Liver (tissue), 9 donors: ENCODE data around the gene IKBIP. TPM values are rescaled to one million over a fixed set of nuclear protein-coding genes. Genes with fewer than 3 reads are reported as not detected.

Experiments used
- DNase-seq: peaks from one replicate; pipeline ENCODE4 v3.0.0-alpha.2; 2017; ENCODE audit warnings: low spot score
- H3K27ac ChIP-seq, 2 donors: one replicate each; pipeline ENCODE4 v1.7.0; 2013; ENCODE audit warnings: inconsistent platforms in 2 of 2, low read length in 2 of 2, control low read depth in 1 of 2, low read depth in 1 of 2, mild to moderate bottlenecking in 1 of 2
- H3K27me3 ChIP-seq, 4 donors: one replicate each; pipeline versions ENCODE4 v1.6.1 to v1.7.0; 2013; ENCODE audit warnings: low read length in 3 of 4, inconsistent platforms in 1 of 4, mild to moderate bottlenecking in 1 of 4, moderate library complexity in 1 of 4; ENCODE audit not compliant: control insufficient read depth in 4 of 4, insufficient read depth in 4 of 4
- H3K36me3 ChIP-seq, 4 donors: one replicate each; pipeline versions ENCODE4 v1.6.1 to v1.7.0; 2013; ENCODE audit warnings: low read length in 3 of 4, mild to moderate bottlenecking in 3 of 4, low read depth in 1 of 4, moderate library complexity in 1 of 4; ENCODE audit not compliant: control insufficient read depth in 4 of 4, insufficient read depth in 3 of 4
- H3K4me1 ChIP-seq, 4 donors: one replicate each; pipeline versions ENCODE4 v1.6.1 to v1.7.0; 2013; ENCODE audit warnings: low read length in 3 of 4, mild to moderate bottlenecking in 3 of 4, moderate library complexity in 1 of 4; ENCODE audit not compliant: control insufficient read depth in 4 of 4, insufficient read depth in 4 of 4
- H3K4me3 ChIP-seq, 3 donors: one replicate each; pipeline versions ENCODE4 v1.6.1 to v1.7.0; 2013; ENCODE audit warnings: low read length in 3 of 3, control low read depth in 1 of 3, low read depth in 1 of 3, mild to moderate bottlenecking in 1 of 3
- H3K9ac ChIP-seq, 2 donors: one replicate each; pipeline ENCODE4 v1.7.0; 2013; ENCODE audit warnings: low read length in 2 of 2, mild to moderate bottlenecking in 2 of 2, moderate library complexity in 2 of 2, control low read depth in 1 of 2, low read depth in 1 of 2
- H3K9me3 ChIP-seq, 4 donors: one replicate each; pipeline versions ENCODE4 v1.6.1 to v1.7.0; 2013; ENCODE audit warnings: low read length in 3 of 4; ENCODE audit not compliant: control insufficient read depth in 4 of 4
- EGR1 ChIP-seq, 2 donors: IDR thresholded peaks; 2 replicates each; pipeline ENCODE4 v1.6.1; 2016 to 2018; ENCODE audit warnings: antibody characterized with exemption in 2 of 2, low read depth in 2 of 2
- FOXA1 ChIP-seq: IDR thresholded peaks from 2 replicates; pipeline ENCODE4 v1.6.1; 2016; ENCODE audit warnings: antibody characterized with exemption
- FOXA2 ChIP-seq: IDR thresholded peaks from 2 replicates; pipeline ENCODE4 v1.6.1; 2016; ENCODE audit warnings: antibody characterized with exemption
- GABPA ChIP-seq, 2 donors: IDR thresholded peaks in 1 of 2; conservative IDR thresholded peaks in 1 of 2; 2 replicates each; pipeline ENCODE4 v1.6.1; 2016; ENCODE audit warnings: antibody characterized with exemption in 2 of 2, mild to moderate bottlenecking in 1 of 2, moderate library complexity in 1 of 2
- HNF4A ChIP-seq, 2 donors: conservative IDR thresholded peaks; 2 replicates each; pipeline ENCODE4 v1.6.1; 2016; ENCODE audit warnings: antibody characterized with exemption in 2 of 2, mild to moderate bottlenecking in 2 of 2
- HNF4G ChIP-seq: IDR thresholded peaks from 2 replicates; pipeline ENCODE4 v1.6.1; 2016; ENCODE audit warnings: antibody characterized with exemption
- JUND ChIP-seq, 2 donors: IDR thresholded peaks; 2 replicates each; pipeline ENCODE4 v1.6.1; 2016; ENCODE audit warnings: antibody characterized with exemption in 2 of 2
- NR2F2 ChIP-seq: IDR thresholded peaks from 2 replicates; pipeline ENCODE4 v1.6.1; 2016; ENCODE audit warnings: antibody characterized with exemption
- RAD21 ChIP-seq, 2 donors: IDR thresholded peaks; 2 replicates each; pipeline ENCODE4 v1.6.1; 2016; ENCODE audit warnings: antibody characterized with exemption in 2 of 2, mild to moderate bottlenecking in 2 of 2
- SP1 ChIP-seq: IDR thresholded peaks from 2 replicates; pipeline ENCODE4 v1.6.1; 2018; ENCODE audit warnings: antibody characterized with exemption, mild to moderate bottlenecking
- TAF1 ChIP-seq: conservative IDR thresholded peaks from 2 replicates; pipeline ENCODE4 v1.6.1; 2016; ENCODE audit warnings: antibody characterized with exemption, mild to moderate bottlenecking
- YY1 ChIP-seq: IDR thresholded peaks from 2 replicates; pipeline ENCODE4 v1.6.1; 2016; ENCODE audit warnings: antibody characterized with exemption, mild to moderate bottlenecking
- WGBS: extraction: QIAGEN DNeasy Blood & Tissue Kit; methylation state at CpG from one replicate; pipeline ENCODE4 v1.1.7; 2013; 5-methylcytosine and 5-hydroxymethylcytosine counted together
- polyA plus RNA-seq, 2 donors: library from polyadenylated mRNA; stranded (reverse) in 1 of 2; unstranded in 1 of 2; fragments of 200-250 nt in 1 of 2; fragments of >200 nt in 1 of 2; fragmentation: Nextera tagmentation in 1 of 2; extraction: Ambion mirVana in 1 of 2; gene quantifications; one replicate each; pipeline versions ENCODE4 v1.2.1 to v1.2.3, GENCODE V29; 2013 to 2015
- total RNA-seq, 2 donors: library from RNA; depleted of rRNA; stranded (reverse); fragments of >200 nt; gene quantifications; one replicate each; pipeline ENCODE4 v1.2.3, GENCODE V29; 2014
- TF ChIP-seq, protein P1 (sequence below): IDR thresholded peaks from 2 replicates; pipeline ENCODE4 v1.6.1; 2016; ENCODE audit warnings: antibody characterized with exemption, mild to moderate bottlenecking
- TF ChIP-seq, protein P2 (sequence below): IDR thresholded peaks from 2 replicates; pipeline ENCODE4 v1.6.1; 2016; ENCODE audit warnings: antibody characterized with exemption
- TF ChIP-seq, protein P3 (sequence below): IDR thresholded peaks from 2 replicates; pipeline ENCODE4 v1.6.1; 2016; ENCODE audit warnings: antibody characterized with exemption
- TF ChIP-seq, protein P4 (sequence below): IDR thresholded peaks from 2 replicates; pipeline ENCODE4 v1.6.1; 2016; ENCODE audit warnings: antibody characterized with exemption
- donor health status: healthy.
- donor health status: healthy.
- donor health status: healthy.
- donor health status: healthy.
- donor health status: healthy.

The IKBIP gene
- total and polyA plus RNA-seq, 4 donors, result 4.7 to 10.5 (median 6.3) TPM

DNA sequence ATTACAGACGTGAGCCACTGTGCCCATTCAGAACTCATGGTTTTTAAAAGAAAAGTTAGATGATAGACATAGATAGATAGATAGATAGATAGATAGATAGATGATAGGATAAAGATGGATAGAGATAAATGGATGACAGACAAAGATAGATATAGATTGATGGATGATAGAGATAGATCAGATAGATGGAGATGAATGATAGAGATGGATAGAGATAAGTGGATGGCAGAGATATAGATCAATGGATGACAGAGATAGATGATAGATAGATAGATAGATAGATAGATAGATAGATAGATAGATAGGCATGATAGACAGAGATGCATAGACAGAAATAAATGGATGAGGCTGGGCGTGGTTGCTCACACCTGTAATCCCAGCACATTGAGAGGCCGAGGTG is 64.8 kb downstream of the IKBIP start:
- H3K27ac ChIP-seq, result no peak overlapping the region
- no peaks in the 10 kb centered on the region for H3K27me3 ChIP-seq
- no peaks in the 10 kb centered on the region for H3K9me3 ChIP-seq
- 98% methylated on average over 3 of the region's 3 CpGs for WGBS
- H3K9ac ChIP-seq, result no peak overlapping the region
- H3K36me3 ChIP-seq, result no peaks in the 10 kb centered on the region
- no peak for DNase-seq
- TF ChIP-seq, protein P1, sequence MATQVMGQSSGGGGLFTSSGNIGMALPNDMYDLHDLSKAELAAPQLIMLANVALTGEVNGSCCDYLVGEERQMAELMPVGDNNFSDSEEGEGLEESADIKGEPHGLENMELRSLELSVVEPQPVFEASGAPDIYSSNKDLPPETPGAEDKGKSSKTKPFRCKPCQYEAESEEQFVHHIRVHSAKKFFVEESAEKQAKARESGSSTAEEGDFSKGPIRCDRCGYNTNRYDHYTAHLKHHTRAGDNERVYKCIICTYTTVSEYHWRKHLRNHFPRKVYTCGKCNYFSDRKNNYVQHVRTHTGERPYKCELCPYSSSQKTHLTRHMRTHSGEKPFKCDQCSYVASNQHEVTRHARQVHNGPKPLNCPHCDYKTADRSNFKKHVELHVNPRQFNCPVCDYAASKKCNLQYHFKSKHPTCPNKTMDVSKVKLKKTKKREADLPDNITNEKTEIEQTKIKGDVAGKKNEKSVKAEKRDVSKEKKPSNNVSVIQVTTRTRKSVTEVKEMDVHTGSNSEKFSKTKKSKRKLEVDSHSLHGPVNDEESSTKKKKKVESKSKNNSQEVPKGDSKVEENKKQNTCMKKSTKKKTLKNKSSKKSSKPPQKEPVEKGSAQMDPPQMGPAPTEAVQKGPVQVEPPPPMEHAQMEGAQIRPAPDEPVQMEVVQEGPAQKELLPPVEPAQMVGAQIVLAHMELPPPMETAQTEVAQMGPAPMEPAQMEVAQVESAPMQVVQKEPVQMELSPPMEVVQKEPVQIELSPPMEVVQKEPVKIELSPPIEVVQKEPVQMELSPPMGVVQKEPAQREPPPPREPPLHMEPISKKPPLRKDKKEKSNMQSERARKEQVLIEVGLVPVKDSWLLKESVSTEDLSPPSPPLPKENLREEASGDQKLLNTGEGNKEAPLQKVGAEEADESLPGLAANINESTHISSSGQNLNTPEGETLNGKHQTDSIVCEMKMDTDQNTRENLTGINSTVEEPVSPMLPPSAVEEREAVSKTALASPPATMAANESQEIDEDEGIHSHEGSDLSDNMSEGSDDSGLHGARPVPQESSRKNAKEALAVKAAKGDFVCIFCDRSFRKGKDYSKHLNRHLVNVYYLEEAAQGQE, result no peak
- TF ChIP-seq HNF4A (conservative IDR thresholded peaks at IDR 0.05) (no peak), FOXA1 (no peak), FOXA2 (no peak), HNF4G (no peak), NR2F2 (no peak), GABPA (IDR thresholded peaks at IDR 0.05 in 1 of 2, conservative IDR thresholded peaks at IDR 0.05 in 1 of 2) (no peak)
- TF ChIP-seq, protein P2, sequence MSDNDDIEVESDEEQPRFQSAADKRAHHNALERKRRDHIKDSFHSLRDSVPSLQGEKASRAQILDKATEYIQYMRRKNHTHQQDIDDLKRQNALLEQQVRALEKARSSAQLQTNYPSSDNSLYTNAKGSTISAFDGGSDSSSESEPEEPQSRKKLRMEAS, result no peak
- TF ChIP-seq, protein P3, sequence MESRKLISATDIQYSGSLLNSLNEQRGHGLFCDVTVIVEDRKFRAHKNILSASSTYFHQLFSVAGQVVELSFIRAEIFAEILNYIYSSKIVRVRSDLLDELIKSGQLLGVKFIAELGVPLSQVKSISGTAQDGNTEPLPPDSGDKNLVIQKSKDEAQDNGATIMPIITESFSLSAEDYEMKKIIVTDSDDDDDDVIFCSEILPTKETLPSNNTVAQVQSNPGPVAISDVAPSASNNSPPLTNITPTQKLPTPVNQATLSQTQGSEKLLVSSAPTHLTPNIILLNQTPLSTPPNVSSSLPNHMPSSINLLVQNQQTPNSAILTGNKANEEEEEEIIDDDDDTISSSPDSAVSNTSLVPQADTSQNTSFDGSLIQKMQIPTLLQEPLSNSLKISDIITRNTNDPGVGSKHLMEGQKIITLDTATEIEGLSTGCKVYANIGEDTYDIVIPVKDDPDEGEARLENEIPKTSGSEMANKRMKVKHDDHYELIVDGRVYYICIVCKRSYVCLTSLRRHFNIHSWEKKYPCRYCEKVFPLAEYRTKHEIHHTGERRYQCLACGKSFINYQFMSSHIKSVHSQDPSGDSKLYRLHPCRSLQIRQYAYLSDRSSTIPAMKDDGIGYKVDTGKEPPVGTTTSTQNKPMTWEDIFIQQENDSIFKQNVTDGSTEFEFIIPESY, result no peak
- H3K4me1 ChIP-seq, result peaks cover 0 to 2% (median 0%) of the 10 kb centered on the region in 4 donors
- H3K4me3 ChIP-seq, result no peak overlapping the region

DNA sequence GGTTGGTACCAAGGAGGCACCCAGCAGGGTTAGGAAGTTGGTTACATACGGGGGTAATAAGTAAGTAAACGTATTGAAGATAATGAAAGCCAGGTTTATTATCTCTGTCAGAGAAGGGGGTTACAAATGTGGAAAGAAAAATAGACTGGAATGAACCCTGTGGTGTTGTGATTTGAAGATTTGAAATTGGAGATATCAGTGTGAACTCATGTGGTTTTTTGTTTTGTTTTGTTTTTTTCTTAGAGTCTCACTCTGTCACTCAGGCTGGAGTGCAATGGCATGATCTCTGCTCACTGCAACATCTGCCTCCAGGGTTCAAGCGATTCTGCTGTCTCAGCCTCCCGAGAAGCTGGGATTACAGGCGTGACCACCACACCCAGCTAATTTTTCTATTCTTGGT is 65.2 kb downstream of the IKBIP start:
- Histone ChIP-seq H3K27ac (no peak overlapping the region), H3K9ac (no peak overlapping the region), H3K4me1 (peaks cover 0 to 6% (median 1%) of the 10 kb centered on the region in 4 donors), H3K4me3 (no peak overlapping the region), H3K27me3 (no peaks in the 10 kb centered on the region), H3K9me3 (no peaks in the 10 kb centered on the region), H3K36me3 (no peaks in the 10 kb centered on the region)
- TF ChIP-seq NR2F2 (no peak), TAF1 (no peak), JUND (IDR thresholded peaks at IDR 0.05) (no peak), YY1 (no peak), HNF4G (no peak), FOXA1 (no peak), EGR1 (IDR thresholded peaks at IDR 0.05; ENCODE audit: low read depth in 2 of 2) (no peak), SP1 (no peak), RAD21 (IDR thresholded peaks at IDR 0.05) (no peak), GABPA (IDR thresholded peaks at IDR 0.05 in 1 of 2, conservative IDR thresholded peaks at IDR 0.05 in 1 of 2) (no peak), HNF4A (conservative IDR thresholded peaks at IDR 0.05) (no peak)
- TF ChIP-seq, protein P3, result no peak
- TF ChIP-seq, protein P4, sequence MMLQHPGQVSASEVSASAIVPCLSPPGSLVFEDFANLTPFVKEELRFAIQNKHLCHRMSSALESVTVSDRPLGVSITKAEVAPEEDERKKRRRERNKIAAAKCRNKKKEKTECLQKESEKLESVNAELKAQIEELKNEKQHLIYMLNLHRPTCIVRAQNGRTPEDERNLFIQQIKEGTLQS, result no peak
- TF ChIP-seq, protein P1, result no peak
- DNase-seq, result no peak
- 88% methylated on average over 5 of the region's 5 CpGs for WGBS
